ENCODE results near the gene FOXK2.
A peak's percentile ranks its signal among the peaks of the same experiment; 100 is the strongest.
"Not testable (repeated sequence)": the region's sequence is repeated elsewhere in the genome, so short reads cannot be mapped to it uniquely, and the experiment has no call there.

Gene FOXK2

GRCh38 chr17:82560252-82560642 is 40.7 kb downstream of the FOXK2 start:
- peaks cover 4% of the 10 kb centered on the region for H3K36me3 Mint-ChIP-seq (ENCODE audit: low read depth)
- no peak for TF ChIP-seq CTCF (IDR thresholded peaks at IDR 0.05; ENCODE audit: unreplicated experiment in 3 of 3)
- peak overlapping the region in 1 of 3 experiments; percentile 30 for H3K27ac Mint-ChIP-seq
- no peaks in the 10 kb centered on the region for H3K27me3 Mint-ChIP-seq (ENCODE audit: low read depth)
- peaks cover 36% of the 10 kb centered on the region for H3K4me1 Mint-ChIP-seq
- H3K4me3 Mint-ChIP-seq: no peak overlapping the region
- no peaks in the 10 kb centered on the region for H3K9me3 Mint-ChIP-seq

- TF ChIP-seq CTCF (IDR thresholded peaks at IDR 0.05; ENCODE audit: unreplicated experiment in 3 of 3): no peak
- Mint-ChIP-seq H3K4me3 (no peak overlapping the region), H3K36me3 (ENCODE audit: low read depth) (peaks cover 7% of the 10 kb centered on the region), H3K9me3 (no peaks in the 10 kb centered on the region), H3K4me1 (peaks cover 42% of the 10 kb centered on the region), H3K27me3 (ENCODE audit: low read depth) (no peaks in the 10 kb centered on the region), H3K27ac (peak overlapping the region; percentile 7 to 72 (median 22))
Observed at GRCh38 chr17:82560802-82561428, 41.4 kb downstream of the FOXK2 start.

- Mint-ChIP-seq H3K27ac (peak overlapping the region; percentile 7 to 72 (median 22)), H3K36me3 (ENCODE audit: low read depth) (peaks cover 7% of the 10 kb centered on the region), H3K4me1 (peaks cover 48% of the 10 kb centered on the region), H3K9me3 (no peaks in the 10 kb centered on the region), H3K27me3 (ENCODE audit: low read depth) (no peaks in the 10 kb centered on the region), H3K4me3 (no peak overlapping the region)
- TF ChIP-seq CTCF (IDR thresholded peaks at IDR 0.05; ENCODE audit: unreplicated experiment in 3 of 3): no peak
Observed at GRCh38 chr17:82561429-82562035, 42.0 kb downstream of the FOXK2 start.

GRCh38 chr17:82562718-82563220 is 43.2 kb downstream of the FOXK2 start:
- H3K9me3 Mint-ChIP-seq; H3K4me3 Mint-ChIP-seq; H3K27ac Mint-ChIP-seq; H3K27me3 Mint-ChIP-seq (ENCODE audit: low read depth): not testable (repeated sequence)
- Mint-ChIP-seq H3K4me1 (peaks cover 52% of the 10 kb centered on the region), H3K36me3 (ENCODE audit: low read depth) (peaks cover 16% of the 10 kb centered on the region)

GRCh38 chr17:82563318-82563717 is 43.8 kb downstream of the FOXK2 start:
- TF ChIP-seq CTCF (IDR thresholded peaks at IDR 0.05; ENCODE audit: unreplicated experiment in 3 of 3): no peak
- Mint-ChIP-seq H3K27ac (peak overlapping the region in 1 of 3 experiments; percentile 35), H3K36me3 (ENCODE audit: low read depth) (peaks cover 21% of the 10 kb centered on the region), H3K9me3 (no peaks in the 10 kb centered on the region), H3K4me3 (no peak overlapping the region), H3K4me1 (peaks cover 47% of the 10 kb centered on the region), H3K27me3 (ENCODE audit: low read depth) (no peaks in the 10 kb centered on the region)

GRCh38 chr17:82563745-82564144 is 44.2 kb downstream of the FOXK2 start:
- not testable (repeated sequence) for H3K9me3 Mint-ChIP-seq; H3K4me3 Mint-ChIP-seq; H3K27me3 Mint-ChIP-seq (ENCODE audit: low read depth)
- Mint-ChIP-seq H3K27ac (peak overlapping the region in 1 of 3 experiments; percentile 35), H3K4me1 (peaks cover 46% of the 10 kb centered on the region), H3K36me3 (ENCODE audit: low read depth) (peaks cover 24% of the 10 kb centered on the region)

GRCh38 chr17:82564241-82564640 is 44.7 kb downstream of the FOXK2 start:
- Mint-ChIP-seq H3K27ac (no peak overlapping the region), H3K4me3 (no peak overlapping the region), H3K4me1 (peaks cover 43% of the 10 kb centered on the region), H3K9me3 (no peaks in the 10 kb centered on the region), H3K36me3 (ENCODE audit: low read depth) (peaks cover 27% of the 10 kb centered on the region), H3K27me3 (ENCODE audit: low read depth) (no peaks in the 10 kb centered on the region)
- no peak for TF ChIP-seq CTCF (IDR thresholded peaks at IDR 0.05; ENCODE audit: unreplicated experiment in 3 of 3)

Data from nephron (organoid).